NCI-H1694 (cell line): Measurements from ENCODE around the gene TBC1D5.
"Not testable (repeated sequence)": the region's sequence is repeated elsewhere in the genome, so short reads cannot be mapped to it uniquely, and the experiment has no call there.

ENCODE experiments used
- DNase-seq: peaks from one replicate; lab custom pipeline; 2025; lab: John Stamatoyannopoulos, UW

Gene TBC1D5

DNA sequence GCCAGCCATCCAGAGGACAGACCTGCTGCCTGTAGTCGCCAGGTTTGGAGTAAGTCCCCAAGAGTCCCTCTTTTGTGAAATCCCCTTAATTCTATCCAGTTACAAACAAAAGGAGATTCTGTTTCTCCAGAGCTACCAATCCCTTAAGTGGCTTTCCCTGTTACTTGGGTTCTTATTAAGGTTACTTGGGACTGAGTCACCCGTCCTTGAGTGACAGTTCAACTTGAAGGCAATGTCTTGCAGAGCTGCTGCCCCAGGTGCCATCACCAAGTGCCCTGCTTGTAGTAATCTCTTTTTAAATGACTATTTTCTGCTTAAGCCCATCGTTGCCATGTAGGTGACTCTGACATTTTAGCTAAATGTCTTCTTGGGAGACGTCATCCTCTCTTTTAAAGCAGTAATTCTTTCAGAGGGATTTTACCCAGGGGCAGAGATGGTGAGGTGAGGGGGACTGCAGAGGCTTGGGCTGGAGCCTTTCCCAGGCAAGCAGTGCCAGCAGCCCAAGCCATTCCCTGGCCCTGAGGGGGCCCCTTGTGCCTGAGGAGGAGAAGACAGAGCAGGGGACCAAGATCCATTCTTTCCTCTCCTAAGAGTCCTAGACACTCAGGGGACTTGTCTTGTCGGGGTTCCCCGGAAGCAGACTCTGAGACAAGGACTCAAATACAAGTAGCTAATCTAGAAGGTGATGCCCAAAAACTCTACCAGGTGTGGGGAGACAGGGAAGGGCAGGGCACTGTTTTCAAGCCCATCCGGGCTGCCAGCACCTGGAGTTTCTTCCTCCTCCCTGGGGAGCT is 604.0 kb downstream of the TBC1D5 start:
- no peak for DNase-seq

DNA sequence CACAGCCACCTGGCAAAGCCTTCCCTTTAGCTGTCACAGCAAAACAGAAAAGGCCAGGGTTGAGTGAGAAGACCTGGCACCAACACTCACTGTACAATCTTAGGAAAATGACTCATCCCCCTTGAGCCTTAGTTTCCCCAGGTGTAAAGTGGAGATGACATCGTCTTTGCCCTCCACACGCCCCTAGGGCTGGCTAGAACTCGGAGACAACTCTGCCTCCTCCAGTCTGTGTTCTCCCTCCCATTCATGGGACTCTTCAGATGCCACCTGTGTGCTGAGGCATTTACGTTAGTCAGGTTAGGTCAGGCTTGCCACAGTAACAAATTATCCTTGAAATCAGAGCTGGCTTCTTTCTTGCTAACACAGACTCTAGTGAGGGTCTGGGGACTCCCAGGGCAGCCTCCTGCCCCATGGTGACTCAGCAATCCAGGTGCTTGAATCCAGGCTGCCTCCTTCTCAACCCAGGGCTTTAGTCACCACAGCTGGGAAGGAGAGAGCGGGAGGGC is 605.1 kb downstream of the TBC1D5 start:
- no peak for DNase-seq

DNA sequence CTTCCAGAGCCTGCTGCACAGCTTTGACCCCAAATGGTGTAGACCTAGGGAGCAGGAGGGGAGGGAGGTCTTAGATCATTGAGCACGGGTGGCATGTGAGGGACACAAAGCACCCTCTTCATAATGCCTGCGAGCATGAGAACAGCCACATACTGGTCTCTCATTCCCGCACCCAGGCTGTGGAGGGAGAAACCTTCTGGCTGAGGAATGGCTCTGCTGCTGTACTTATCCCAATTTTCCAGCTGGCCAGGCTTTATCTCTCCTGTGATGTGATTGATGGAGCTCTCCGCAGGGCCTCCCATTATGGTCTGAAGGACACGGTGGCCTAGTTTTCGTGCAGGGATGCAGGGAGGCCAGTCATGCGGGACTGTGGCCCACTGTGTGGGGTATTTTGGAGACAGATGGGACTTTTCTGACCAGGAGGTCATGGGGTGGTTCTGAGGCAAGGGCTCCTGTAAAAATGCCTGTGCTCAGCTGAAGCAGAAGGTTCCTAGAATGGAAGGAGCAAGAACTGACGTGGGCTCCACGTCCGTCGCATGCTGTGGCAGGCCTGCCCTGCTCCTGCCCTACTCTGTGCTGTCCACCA is 606.2 kb downstream of the TBC1D5 start:
- no peak for DNase-seq

DNA sequence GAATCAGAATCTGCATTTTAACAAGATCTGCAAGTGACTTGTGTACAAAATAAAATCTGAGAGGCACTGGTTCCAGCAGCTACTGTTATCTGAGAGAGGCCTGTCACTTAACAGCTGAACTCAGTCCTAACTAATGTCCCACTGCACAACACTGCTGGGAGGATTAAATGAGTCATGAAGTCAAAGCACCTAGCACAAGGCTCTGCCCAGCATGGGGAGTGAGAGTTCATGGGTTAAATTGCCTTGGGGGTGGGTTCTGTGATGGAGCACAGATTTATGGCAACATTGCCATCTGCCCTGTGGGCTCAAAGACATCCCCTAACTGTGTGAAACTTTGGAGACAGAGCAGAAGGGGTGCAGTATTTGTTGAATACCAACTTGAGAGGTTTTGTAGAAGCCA is 606.7 kb downstream of the TBC1D5 start:
- no peak for DNase-seq

DNA sequence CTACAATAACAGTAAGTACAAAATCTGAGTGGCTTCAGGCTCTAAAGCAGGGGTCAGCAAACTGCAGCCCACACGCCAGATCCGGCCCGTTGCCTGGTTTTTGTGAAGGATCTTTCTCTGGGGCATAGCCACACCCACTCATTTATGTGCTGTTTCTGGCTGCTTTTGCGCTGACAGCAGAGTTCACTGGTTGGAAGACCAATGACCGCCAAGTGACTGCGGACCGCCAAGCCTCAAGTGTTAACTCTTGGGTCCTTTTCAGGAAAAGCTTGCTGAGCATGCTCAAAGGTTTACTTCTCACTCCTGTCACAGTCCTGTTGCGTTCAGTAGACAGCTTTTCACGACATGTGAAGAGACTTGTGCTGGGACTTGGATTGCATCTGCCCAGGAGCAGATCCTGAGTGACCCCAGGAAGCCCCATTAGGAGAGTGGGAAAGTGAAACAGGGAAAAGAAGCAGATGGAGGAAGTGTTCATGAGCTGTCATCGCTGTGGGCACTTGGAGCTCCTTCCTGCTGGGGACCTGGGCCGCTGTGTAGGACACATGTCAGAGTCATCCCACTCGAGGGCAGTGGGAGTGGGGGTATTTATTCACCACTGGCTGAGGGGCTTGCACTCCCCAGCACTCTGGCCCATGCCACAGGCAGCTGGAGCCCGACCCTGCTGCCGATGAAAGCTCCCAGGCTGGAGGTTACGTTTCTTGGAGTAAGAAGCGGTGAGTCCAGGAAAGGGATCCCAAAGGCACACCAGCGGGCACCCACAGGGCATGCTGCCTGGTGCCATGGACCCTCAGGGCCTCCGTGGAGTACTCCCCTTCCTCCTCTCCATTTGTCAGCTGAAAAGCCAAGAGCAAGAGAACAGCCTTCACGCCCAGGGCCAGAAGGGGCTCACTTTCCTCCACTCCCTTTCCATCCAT is 608.5 kb downstream of the TBC1D5 start:
- no peak for DNase-seq

DNA sequence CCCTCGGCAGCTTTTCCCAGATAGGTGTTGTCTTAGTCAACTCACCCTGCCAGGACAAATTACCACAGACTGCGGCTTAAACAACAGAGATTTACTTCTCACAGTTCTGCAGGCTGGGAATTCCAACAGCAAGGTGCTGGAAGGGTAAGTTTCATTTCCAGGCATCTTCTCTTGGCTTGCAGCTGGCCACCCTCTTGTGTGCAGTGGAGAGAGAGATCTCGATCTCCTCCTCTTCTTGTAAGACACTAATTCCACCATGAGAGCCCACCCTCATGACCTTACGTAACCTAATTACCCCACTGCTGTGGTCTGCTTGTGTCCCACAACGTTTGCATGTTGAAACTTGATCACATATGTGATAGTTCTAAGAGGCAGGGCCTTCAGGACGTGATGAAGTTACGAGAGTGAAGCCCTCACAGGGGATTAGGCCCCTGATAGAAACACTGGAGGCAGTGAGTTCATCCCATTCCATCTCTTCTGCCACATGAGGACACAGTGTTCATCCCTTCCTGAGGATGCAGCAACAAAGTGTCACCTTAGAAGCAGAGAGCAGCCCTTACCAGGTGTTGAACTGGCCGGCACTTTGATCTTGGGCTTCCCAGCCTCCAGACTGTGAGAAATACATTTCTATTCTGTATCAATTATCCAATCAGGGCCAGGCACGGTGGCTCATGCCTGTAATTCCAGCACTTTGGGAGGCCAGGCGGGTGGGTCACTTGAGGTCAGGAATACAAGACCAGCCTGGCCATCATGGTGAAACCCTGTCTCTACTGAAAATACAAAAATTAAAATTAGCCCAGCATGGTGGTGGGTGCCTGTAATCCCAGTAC is 609.9 kb downstream of the TBC1D5 start:
- no peak for DNase-seq

DNA sequence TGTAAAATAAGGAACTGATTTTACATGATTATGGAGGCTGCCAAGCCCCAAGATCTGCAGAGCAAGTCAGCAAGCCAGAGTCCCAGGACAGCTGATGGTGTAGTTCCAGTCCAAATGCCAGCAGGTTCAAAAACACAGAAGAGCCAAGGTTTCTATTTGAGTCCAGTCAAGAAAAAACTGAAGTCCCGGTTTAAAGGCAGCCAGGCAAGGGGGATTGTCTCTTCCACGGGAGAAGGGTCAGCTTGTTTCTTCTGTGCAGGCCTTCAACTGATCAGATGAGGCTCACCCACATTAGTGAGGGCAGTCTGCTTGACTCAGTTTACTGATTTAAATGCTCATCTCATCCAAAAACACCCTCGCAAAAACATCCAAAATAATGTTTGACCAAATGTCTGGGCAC is 611.5 kb downstream of the TBC1D5 start:
- no peak for DNase-seq

DNA sequence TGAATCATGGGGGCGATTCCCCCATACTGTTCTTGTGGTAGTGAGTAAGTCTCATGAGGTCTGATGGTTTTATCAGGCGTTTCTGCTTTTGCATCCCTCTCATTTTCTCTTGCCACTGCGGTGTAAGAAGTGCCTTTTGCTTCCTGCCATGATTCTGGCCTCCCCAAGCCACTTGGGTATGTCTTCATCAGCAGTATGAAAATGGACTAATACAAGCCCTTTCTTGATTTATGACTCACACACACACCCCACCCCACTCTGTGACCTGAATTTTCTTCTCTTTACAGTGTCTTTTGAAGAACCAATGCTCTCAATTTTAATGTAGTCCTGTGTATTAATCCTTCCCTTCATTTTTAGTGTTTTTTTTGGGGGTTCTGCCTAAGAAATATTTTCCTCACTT is 612.9 kb downstream of the TBC1D5 start:
- DNase-seq, result no peak

DNA sequence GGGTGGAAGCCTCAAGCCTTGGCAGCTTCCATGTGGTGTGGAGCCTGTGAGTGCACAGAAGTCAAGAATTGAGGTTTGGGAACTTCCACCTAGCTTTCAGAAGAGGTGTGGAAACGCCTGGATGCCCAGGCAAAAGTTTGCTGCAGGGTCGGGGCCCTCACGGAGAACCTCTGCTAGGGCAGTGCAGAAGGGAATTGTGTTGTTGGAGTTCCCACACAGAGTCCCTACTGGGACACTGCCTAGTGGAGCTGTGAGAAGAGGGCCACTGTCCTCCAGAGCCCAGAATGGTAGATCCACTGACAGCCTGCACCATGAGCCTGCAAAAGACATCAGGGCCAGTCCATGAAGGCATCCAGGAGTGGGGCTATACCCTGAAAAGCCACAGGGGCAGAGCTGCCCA is 613.8 kb downstream of the TBC1D5 start:
- DNase-seq, result not testable (repeated sequence)

DNA sequence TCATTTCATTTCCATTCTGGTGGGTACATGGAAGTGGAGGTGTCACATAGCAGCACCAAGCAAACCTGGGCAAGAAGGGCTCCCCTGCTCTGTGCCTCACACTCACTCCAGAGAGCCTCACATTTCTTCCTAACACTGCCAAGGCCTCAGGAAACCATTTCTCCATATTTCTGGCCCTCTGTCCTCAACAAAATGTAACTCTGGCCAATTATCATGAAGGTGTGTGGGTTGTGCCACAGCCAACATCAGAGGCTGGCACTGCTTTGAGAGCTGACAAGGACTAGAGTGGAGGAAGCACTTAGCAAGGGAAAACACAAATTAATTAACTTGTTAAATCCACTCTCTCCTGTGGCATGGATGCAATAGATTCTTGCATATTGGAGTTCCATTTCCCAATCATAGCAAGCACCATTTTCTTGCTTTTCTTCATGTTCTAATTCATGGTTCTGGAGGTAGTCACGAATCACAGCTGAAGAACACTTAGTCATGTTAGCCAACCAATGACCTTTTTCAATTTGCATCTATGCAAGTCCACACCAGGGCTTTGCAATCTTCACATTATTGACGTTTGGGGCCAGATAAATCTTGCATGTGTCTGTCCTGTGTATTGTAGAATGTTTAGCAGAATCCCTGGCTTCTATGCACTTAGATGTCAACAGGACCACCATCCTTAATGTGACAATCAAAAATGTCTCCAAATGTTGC is 616.5 kb downstream of the TBC1D5 start:
- DNase-seq, result no peak

DNA sequence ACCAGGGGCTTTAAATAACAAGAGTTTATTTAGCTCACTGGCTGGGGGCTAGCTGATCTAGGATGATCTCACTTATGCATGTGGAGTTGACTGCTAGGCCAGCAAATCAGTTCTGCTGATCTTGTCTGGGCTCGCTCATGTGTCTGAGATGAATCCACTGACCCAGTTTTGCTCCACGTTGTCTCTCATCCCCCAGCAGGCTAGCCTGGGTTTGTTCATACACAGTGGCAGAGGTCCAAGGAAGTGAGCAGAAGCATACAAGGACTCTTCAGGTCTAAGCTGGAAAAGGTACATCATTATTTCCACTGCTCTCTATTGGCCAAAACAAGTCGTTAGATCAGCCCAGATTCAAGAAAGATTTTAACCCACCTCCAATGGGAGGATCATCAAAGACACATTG is 619.7 kb downstream of the TBC1D5 start:
- no peak for DNase-seq

DNA sequence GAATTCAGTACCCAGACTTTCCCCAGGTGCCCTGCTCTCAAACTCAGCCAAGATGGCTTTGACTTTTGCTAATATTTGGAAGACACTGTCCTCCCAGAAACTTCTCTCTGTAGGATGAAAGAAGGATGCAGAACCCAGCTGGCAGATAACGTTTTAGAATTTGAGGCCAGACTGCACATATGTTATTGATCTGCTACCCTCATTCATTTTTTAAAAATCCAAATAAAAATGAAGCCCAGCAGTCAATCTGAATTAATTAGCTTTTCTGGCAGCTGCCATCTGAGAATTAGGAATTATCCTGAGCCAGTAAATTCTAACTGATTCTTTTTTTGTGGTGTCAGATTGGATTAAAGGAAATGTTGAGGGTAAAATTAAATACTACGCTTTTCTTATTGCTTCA is 621.1 kb downstream of the TBC1D5 start:
- DNase-seq, result no peak

DNA sequence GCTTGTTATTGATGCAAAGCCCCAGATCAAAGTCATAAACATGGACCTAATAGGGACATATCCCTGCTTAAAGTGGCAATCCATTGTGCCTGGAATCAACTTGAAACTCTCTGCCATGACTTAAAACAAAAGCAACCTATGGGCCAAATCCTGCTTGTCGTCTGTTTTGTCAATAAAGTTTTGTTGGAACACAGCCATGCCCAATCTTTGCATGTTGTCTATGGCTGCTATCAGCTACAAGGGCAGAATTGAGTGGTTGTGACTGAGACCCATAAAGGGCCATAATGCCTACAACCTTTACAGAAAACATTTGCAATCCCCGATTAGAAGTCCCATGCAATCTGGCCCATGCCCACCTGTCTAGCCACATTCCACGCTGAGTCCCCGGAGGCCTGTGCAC is 622.3 kb downstream of the TBC1D5 start:
- DNase-seq, result no peak

DNA sequence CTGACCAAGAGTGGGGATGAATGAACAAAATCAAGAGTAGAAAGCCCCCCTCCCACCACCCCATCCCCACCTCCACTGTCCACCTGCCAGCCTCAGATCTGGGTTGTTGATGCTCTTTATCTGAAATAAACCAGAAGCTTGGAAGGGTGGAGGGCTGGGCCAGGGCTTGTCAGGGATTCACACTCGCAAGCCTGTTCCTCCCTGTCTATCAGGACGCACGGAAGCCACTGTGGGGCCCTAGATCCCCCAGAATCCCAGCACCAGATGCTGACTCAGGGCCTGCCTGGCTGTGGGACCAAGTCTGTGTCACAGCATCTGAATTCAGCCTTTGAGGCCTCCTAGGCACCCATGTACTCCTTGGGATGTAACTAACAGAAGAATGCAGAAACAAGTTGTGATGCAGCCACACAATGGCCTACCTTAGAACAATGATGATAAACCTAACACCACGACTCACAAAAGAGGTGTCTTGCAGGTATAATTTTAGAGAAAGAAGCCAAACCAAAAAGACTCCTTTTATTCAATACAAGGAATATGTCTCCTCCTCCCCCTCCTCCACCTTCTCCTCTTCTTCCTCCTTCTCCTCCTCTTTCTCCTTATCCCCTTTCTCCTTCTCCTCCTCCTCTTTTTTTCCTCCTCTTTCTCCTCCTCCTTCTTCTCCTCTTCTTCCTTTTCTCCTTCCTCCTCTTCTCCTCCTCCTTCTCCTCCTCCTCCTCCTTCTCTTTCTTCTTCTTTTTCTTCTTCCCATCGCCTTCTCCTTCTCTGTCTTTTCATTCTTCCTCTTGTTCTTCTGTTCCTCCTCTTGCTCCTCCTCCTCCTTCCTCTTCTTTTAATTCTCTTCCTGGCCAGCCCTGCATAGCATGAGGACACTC is 623.0 kb downstream of the TBC1D5 start:
- DNase-seq, result no peak

DNA sequence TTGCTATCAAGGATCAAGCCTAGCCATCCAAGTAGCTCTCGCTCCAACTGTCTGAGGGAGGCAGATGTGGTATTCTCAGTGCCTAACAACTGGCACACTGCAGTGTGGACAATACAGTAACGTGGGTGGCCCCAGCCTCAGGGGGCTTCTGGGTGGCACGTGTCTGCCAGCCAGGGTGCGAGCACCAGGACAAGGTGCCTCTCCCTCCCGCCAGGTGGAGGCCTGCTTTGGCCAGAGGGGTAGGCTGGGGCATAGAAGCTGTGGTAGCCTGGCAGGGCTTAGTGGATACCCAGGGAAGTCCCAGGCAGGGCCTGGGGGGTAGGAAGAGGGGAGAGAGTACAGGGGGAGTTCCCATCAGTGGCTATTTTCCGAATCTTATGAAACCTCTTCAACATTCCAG is 623.7 kb downstream of the TBC1D5 start:
- DNase-seq, result no peak

DNA sequence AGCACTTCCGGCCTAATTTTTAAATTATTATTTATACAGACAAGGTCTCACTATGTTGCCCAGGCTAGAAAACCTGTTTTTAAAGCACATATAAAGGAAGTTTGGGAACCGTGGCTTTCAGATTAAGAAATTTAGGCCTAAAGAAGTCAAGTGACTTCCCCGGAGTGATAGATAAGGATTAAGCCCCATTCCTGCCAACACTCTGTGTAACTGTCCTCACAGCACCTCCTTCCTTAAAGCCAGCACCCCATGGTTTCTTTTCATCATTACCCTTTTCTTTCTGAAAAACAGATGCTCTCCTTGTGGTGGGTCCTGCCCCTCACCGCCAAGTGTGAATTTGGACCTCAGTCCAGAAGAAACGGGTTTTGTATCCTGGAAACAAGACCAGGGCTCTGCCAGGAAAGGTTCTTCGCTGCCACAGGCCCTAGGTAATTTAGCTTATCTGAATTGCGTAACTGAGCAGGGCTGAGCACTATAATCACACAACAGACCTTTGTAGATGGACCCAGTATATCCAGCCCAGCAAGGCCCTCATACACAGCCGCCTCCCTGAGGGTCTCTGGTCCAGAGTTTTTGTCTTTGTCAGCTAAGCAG is 626.3 kb downstream of the TBC1D5 start:
- DNase-seq, result no peak

DNA sequence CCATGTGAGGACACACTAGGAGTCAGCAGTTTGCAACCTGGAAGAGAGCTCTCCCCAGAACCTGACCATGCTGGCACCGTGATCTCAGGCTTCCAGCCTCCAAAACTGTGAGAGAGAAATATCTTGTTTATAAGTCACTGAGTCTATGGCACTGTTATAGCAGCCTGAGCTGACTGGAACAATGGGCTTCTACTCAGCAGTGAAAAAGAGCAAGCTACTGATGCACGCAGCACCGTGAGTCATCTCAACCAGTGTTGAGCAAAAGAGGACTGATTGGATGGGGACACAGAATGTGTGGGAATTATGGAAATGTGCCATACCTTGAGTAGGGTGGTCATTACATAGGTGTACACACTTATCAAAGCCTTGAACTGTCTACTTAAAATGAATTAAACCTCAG is 627.2 kb downstream of the TBC1D5 start:
- no peak for DNase-seq

DNA sequence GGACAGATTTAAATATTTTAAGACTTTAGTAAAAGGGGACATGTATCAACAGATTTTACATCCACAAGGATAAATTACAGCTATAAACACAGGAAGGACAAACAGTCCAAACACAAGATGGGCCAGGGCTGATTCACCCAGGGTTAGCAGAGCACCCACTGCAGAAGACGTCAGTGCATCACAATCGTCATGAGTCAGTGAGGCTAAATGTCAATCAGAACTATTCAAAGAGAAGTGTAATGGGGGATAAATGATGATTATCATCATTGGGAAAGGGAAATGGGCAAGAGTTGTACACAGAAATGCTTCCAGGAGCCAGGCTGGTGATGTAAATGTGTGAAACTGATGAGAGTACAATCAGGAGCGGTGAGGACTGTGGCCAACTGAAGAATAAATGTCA is 630.8 kb downstream of the TBC1D5 start:
- no peak for DNase-seq

DNA sequence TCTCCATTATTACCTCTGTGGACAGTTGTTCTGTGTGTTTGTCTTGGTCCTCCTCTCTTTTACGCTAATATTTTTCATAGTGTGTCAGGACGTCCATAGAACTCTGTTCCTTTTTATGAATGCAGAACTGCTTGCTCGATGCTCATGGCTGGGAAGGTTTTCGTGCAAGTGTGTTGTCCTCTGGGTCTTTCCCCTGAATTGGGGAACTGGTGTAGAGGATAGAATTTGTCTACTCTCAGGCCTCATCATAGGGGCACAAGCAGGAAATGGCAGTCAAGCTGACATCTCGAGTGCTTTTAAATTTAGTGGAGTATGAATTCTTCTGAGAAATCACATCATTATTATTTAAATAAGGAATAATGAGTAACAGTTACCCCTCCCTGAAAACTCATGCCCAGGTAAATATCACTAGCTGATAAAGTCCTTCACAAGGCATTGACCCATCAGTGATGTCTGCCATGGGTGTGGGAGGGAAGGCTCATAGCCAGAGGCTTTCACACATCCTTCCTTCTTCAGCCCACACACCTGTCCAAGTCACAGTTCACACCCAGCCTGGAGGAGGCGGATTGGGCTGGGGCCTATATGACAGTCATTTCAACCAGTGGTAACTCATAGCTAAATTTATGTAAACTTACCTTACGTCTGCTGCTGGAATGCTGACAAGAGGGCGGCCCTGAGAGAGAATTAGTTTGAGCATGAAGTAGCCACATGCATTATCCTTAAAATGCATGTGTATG is 631.6 kb downstream of the TBC1D5 start:
- no peak for DNase-seq
